GM23338 (cell line): ENCODE data around the gene CLIP2. TPM values are rescaled to one million over a fixed set of nuclear protein-coding genes. Genes with fewer than 3 reads are reported as not detected.
"Not testable (repeated sequence)": the region's sequence is repeated elsewhere in the genome, so short reads cannot be mapped to it uniquely, and the experiment has no call there.

Experiments used
- ATAC-seq: fragments of 200-7000 bp; cut with Tn5 transposase; 3 replicates; pipeline ENCODE4 v1.9.1; 2020
- DNase-seq: peaks from one replicate; pipeline ENCODE4 v3.0.0-alpha.2; 2015; ENCODE audit warnings: low spot score
- H2AFZ ChIP-seq: fragments of 200-600 bp; sonication (generic); 2 replicates; pipeline ENCODE4 v1.8.0; 2016; ENCODE audit warnings: antibody characterized with exemption, mild to moderate bottlenecking, moderate library complexity
- H3F3A ChIP-seq: fragments of 200-600 bp; sonication (generic); replicated peaks from 2 replicates; pipeline ENCODE4 v1.8.0; 2017; ENCODE audit warnings: antibody characterized with exemption, mixed run types, low read depth
- H3K27ac ChIP-seq: fragments of 200-600 bp; sonication (generic); 2 replicates; pipeline ENCODE4 v1.6.1; 2016; ENCODE audit warnings: low read depth
- H3K27me3 ChIP-seq: fragments of 200-600 bp; sonication (generic); 2 replicates; pipeline ENCODE4 v1.8.0; 2016; ENCODE audit warnings: mild to moderate bottlenecking, mixed run types, moderate library complexity; ENCODE audit not compliant: insufficient read depth
- H3K36me3 ChIP-seq: fragments of 200-600 bp; sonication (generic); 2 replicates; pipeline ENCODE4 v1.8.0; 2016; ENCODE audit warnings: mild to moderate bottlenecking; ENCODE audit not compliant: insufficient read depth
- H3K4me1 ChIP-seq: fragments of 200-600 bp; sonication (generic); 2 replicates; pipeline ENCODE4 v1.8.0; 2016; ENCODE audit warnings: mild to moderate bottlenecking, moderate library complexity; ENCODE audit not compliant: insufficient read depth
- H3K4me2 ChIP-seq: fragments of 200-600 bp; sonication (generic); 2 replicates; pipeline ENCODE4 v1.7.1; 2017; ENCODE audit warnings: mixed run types
- H3K4me3 ChIP-seq: fragments of 200-600 bp; sonication (generic); 2 replicates; pipeline ENCODE4 v1.6.1; 2016; ENCODE audit warnings: mixed run types
- H3K79me2 ChIP-seq: fragments of 200-600 bp; sonication (generic); replicated peaks from 2 replicates; pipeline ENCODE4 v1.8.0; 2017; ENCODE audit warnings: mild to moderate bottlenecking; ENCODE audit not compliant: insufficient read depth
- H3K9me2 ChIP-seq: fragments of 200-600 bp; sonication (generic); 2 replicates; pipeline ENCODE4 v1.8.0; 2017; ENCODE audit not compliant: insufficient read depth
- H4K20me1 ChIP-seq: fragments of 200-600 bp; sonication (generic); replicated peaks from 2 replicates; pipeline ENCODE4 v1.8.0; 2017; ENCODE audit warnings: mild to moderate bottlenecking; ENCODE audit not compliant: insufficient read depth
- H3K27ac Mint-ChIP-seq: 2 replicates; pipeline ENCODE4 v1.8.0; 2020; ENCODE audit warnings: inconsistent platforms, mild to moderate bottlenecking, moderate library complexity, mixed read lengths
- H3K27me3 Mint-ChIP-seq: 3 replicates; pipeline ENCODE4 v1.8.0; 2022; ENCODE audit warnings: low read depth, mild to moderate bottlenecking, moderate library complexity, mixed read lengths, inconsistent platforms; ENCODE audit not compliant: insufficient read depth, poor library complexity
- H3K36me3 Mint-ChIP-seq: 3 replicates; pipeline ENCODE4 v1.8.0; 2021; ENCODE audit warnings: low read depth, mild to moderate bottlenecking, inconsistent platforms, moderate library complexity, mixed read lengths
- H3K4me1 Mint-ChIP-seq: 3 replicates; pipeline ENCODE4 v1.8.0; 2020; ENCODE audit warnings: mild to moderate bottlenecking, inconsistent platforms, mixed read lengths
- H3K4me3 Mint-ChIP-seq: 3 replicates; pipeline ENCODE4 v1.8.0; 2021; ENCODE audit warnings: moderate library complexity, mild to moderate bottlenecking, inconsistent platforms, mixed read lengths
- H3K9me3 Mint-ChIP-seq: 3 replicates; pipeline ENCODE4 v1.8.0; 2020; ENCODE audit warnings: moderate library complexity, mild to moderate bottlenecking, inconsistent platforms, mixed read lengths
- EZH2 ChIP-seq: fragments of 200-600 bp; sonication (generic); IDR thresholded peaks from one replicate; pipeline ENCODE4 v1.8.0; 2017; ENCODE audit warnings: antibody characterized with exemption, mild to moderate bottlenecking, low read depth; ENCODE audit not compliant: unreplicated experiment
- ZNF114 ChIP-seq: fragments of 250-450 bp; sonication (Bioruptor Pico); IDR thresholded peaks from 2 replicates; pipeline ENCODE4 v1.5.0; 2020; ENCODE audit warnings: mild to moderate bottlenecking, moderate library complexity
- polyA plus RNA-seq: library from polyadenylated mRNA; unstranded; fragments of >200 nt; fragmentation: Nextera tagmentation; extraction: Ambion mirVana; gene quantifications from 2 replicates; pipeline ENCODE4 v1.2.1, GENCODE V29; 2016
- total RNA-seq: library from RNA; depleted of rRNA; stranded (reverse); fragments of >200 nt; shearing (Covaris generic); gene quantifications from 2 replicates; pipeline ENCODE4 v1.2.3, GENCODE V29; 2014
- TF ChIP-seq, protein P1 (sequence below): IDR thresholded peaks from 2 replicates; pipeline ENCODE4 v1.6.1; 2016; ENCODE audit warnings: antibody characterized with exemption
- TF ChIP-seq, protein P2 (sequence below): fragments of 250-450 bp; sonication (Bioruptor Pico); IDR thresholded peaks from 2 replicates; pipeline ENCODE4 v1.5.0; 2020; ENCODE audit warnings: mild to moderate bottlenecking, moderate library complexity
- TF ChIP-seq, protein P3 (sequence below), 2 experiments: fragments of 200-600 bp in 1 of 2; sonication (generic) in 1 of 2; conservative IDR thresholded peaks; 2 replicates each; pipeline versions ENCODE4 v1.5.1 to v1.6.1; 2016 to 2017; ENCODE audit warnings: antibody characterized with exemption in 2 of 2, low read depth in 2 of 2, mild to moderate bottlenecking in 2 of 2, moderate library complexity in 1 of 2

The CLIP2 gene
- total and polyA plus RNA-seq, 2 experiments from 2014 or later, result 8.1 to 51.9 TPM

DNA sequence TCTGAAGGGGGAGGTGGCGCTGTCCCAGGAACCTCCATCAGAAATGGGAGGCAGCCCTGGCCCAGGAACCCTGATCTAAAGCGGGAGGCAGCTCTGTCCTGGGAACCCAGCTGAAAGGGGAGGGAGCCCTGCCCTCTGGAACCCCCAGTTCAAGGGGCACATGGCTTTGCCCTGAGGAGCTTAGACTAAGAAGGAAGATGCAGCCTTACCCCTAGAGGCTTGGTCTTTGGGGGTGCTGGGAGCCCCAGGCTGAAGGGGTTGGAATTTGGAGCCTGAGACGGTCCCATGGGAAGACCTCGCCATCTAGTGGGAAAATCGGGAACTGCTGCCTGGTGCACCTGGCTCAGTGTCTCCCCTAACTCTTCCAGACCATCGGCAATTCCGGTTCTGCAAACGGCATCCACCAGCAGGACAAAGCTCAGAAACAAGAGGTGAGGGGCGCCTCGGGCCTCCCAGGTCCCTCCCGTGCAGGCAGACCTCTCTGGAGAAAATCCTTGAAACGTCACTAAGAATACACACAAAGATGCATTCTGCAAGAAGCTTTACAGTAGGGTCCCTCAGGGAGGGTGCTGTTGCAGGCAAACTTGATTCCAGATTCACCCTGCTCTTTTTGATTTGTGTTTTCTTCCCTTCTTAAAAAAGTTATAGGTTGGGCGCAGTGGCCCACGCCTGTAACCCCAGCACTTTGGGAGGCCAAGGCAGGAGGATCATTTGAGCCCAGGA lies 112.1 kb downstream of the CLIP2 start:
- H3K4me1 ChIP-seq, result no peaks in the 10 kb centered on the region
- 0 out of 2 replicates have a peak overlapping the region, but pooled peaks have one; percentile 32 for H3K27ac ChIP-seq
- peaks cover 10% of the 10 kb centered on the region for H3K27me3 Mint-ChIP-seq
- H3K4me3 ChIP-seq, result no peak overlapping the region
- no peak overlapping the region for H3K27ac Mint-ChIP-seq
- no peaks in the 10 kb centered on the region for H3K9me3 Mint-ChIP-seq
- no peaks in the 10 kb centered on the region for H3K9me2 ChIP-seq
- H3K27me3 ChIP-seq, result no peaks in the 10 kb centered on the region
- 0 out of 2 replicates have a peak, but pooled peaks cover 4% of the 10 kb centered on the region for H3K36me3 ChIP-seq
- no peak overlapping the region for H3K4me2 ChIP-seq
- peak; percentile 95 for DNase-seq
- ATAC-seq, result peak; percentile 79
- peaks cover 12% of the 10 kb centered on the region; the same call in 1 of the 3 replicates for H3K4me1 Mint-ChIP-seq
- H3F3A ChIP-seq, result peaks cover 6% of the 10 kb centered on the region; the same call in 1 of the 2 replicates
- no peak overlapping the region for H2AFZ ChIP-seq
- no peak overlapping the region for H3K4me3 Mint-ChIP-seq
- TF ChIP-seq, protein P1, sequence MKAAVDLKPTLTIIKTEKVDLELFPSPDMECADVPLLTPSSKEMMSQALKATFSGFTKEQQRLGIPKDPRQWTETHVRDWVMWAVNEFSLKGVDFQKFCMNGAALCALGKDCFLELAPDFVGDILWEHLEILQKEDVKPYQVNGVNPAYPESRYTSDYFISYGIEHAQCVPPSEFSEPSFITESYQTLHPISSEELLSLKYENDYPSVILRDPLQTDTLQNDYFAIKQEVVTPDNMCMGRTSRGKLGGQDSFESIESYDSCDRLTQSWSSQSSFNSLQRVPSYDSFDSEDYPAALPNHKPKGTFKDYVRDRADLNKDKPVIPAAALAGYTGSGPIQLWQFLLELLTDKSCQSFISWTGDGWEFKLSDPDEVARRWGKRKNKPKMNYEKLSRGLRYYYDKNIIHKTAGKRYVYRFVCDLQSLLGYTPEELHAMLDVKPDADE, result no peak
- TF ChIP-seq ZNF114 (no peak), EZH2 (no peak)
- TF ChIP-seq, protein P2, sequence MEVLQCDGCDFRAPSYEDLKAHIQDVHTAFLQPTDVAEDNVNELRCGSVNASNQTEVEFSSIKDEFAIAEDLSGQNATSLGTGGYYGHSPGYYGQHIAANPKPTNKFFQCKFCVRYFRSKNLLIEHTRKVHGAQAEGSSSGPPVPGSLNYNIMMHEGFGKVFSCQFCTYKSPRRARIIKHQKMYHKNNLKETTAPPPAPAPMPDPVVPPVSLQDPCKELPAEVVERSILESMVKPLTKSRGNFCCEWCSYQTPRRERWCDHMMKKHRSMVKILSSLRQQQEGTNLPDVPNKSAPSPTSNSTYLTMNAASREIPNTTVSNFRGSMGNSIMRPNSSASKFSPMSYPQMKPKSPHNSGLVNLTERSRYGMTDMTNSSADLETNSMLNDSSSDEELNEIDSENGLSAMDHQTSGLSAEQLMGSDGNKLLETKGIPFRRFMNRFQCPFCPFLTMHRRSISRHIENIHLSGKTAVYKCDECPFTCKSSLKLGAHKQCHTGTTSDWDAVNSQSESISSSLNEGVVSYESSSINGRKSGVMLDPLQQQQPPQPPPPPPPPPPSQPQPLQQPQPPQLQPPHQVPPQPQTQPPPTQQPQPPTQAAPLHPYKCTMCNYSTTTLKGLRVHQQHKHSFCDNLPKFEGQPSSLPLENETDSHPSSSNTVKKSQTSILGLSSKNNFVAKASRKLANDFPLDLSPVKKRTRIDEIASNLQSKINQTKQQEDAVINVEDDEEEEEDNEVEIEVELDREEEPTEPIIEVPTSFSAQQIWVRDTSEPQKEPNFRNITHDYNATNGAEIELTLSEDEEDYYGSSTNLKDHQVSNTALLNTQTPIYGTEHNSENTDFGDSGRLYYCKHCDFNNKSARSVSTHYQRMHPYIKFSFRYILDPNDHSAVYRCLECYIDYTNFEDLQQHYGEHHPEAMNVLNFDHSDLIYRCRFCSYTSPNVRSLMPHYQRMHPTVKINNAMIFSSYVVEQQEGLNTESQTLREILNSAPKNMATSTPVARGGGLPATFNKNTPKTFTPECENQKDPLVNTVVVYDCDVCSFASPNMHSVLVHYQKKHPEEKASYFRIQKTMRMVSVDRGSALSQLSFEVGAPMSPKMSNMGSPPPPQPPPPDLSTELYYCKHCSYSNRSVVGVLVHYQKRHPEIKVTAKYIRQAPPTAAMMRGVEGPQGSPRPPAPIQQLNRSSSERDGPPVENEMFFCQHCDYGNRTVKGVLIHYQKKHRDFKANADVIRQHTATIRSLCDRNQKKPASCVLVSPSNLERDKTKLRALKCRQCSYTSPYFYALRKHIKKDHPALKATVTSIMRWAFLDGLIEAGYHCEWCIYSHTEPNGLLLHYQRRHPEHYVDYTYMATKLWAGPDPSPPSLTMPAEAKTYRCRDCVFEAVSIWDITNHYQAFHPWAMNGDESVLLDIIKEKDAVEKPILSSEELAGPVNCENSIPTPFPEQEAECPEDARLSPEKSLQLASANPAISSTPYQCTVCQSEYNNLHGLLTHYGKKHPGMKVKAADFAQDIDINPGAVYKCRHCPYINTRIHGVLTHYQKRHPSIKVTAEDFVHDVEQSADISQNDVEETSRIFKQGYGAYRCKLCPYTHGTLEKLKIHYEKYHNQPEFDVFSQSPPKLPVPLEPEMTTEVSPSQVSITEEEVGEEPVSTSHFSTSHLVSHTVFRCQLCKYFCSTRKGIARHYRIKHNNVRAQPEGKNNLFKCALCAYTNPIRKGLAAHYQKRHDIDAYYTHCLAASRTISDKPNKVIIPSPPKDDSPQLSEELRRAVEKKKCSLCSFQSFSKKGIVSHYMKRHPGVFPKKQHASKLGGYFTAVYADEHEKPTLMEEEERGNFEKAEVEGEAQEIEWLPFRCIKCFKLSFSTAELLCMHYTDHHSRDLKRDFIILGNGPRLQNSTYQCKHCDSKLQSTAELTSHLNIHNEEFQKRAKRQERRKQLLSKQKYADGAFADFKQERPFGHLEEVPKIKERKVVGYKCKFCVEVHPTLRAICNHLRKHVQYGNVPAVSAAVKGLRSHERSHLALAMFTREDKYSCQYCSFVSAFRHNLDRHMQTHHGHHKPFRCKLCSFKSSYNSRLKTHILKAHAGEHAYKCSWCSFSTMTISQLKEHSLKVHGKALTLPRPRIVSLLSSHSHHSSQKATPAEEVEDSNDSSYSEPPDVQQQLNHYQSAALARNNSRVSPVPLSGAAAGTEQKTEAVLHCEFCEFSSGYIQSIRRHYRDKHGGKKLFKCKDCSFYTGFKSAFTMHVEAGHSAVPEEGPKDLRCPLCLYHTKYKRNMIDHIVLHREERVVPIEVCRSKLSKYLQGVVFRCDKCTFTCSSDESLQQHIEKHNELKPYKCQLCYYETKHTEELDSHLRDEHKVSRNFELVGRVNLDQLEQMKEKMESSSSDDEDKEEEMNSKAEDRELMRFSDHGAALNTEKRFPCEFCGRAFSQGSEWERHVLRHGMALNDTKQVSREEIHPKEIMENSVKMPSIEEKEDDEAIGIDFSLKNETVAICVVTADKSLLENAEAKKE (CRISPR knock-in tag), result no peak
- TF ChIP-seq, protein P3, sequence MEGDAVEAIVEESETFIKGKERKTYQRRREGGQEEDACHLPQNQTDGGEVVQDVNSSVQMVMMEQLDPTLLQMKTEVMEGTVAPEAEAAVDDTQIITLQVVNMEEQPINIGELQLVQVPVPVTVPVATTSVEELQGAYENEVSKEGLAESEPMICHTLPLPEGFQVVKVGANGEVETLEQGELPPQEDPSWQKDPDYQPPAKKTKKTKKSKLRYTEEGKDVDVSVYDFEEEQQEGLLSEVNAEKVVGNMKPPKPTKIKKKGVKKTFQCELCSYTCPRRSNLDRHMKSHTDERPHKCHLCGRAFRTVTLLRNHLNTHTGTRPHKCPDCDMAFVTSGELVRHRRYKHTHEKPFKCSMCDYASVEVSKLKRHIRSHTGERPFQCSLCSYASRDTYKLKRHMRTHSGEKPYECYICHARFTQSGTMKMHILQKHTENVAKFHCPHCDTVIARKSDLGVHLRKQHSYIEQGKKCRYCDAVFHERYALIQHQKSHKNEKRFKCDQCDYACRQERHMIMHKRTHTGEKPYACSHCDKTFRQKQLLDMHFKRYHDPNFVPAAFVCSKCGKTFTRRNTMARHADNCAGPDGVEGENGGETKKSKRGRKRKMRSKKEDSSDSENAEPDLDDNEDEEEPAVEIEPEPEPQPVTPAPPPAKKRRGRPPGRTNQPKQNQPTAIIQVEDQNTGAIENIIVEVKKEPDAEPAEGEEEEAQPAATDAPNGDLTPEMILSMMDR (conservative IDR thresholded peaks at IDR 0.05; ENCODE audit: low read depth in 2 of 2), result peak; percentile 89 to 94
- H3K36me3 Mint-ChIP-seq, result peaks cover 35% of the 10 kb centered on the region
- no peaks in the 10 kb centered on the region for H3K79me2 ChIP-seq
- H4K20me1 ChIP-seq, result no peaks in the 10 kb centered on the region; the same call in 1 of the 2 replicates

DNA sequence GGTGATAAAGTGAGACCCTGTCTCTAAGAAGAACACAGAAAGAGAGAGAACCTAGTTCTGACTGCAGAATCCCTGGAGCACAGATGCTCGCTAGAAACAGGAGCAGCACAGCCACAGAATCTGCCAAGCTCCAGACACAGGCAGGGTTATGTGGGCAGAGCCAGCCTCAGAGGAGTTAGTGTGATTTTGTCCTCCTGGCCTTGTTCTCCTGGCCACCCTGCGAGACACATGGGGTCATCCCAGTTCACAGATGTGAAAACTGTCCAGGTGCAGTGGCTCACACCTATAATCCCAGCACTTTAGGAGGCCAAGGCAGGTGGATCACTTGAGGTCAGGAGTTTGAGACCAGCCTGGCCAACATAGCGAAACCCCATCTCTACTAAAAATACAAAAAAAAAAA lies 113.5 kb downstream of the CLIP2 start:
- not testable (repeated sequence) for H3K4me3 Mint-ChIP-seq, H3K36me3 ChIP-seq, H3K27me3 ChIP-seq, H3F3A ChIP-seq, H3K27ac Mint-ChIP-seq, H3K4me1 ChIP-seq, H2AFZ ChIP-seq, H3K79me2 ChIP-seq, ATAC-seq, H3K4me2 ChIP-seq, H4K20me1 ChIP-seq, H3K9me3 Mint-ChIP-seq, H3K27ac ChIP-seq, H3K4me3 ChIP-seq, DNase-seq, H3K9me2 ChIP-seq
- Mint-ChIP-seq H3K27me3 (peaks cover 14% of the 10 kb centered on the region), H3K36me3 (peaks cover 26% of the 10 kb centered on the region), H3K4me1 (peaks cover 12% of the 10 kb centered on the region; the same call in 1 of the 3 replicates)
